Measurements from ENCODE around the gene GRID2IP. TPM values are rescaled to one million over a fixed set of nuclear protein-coding genes. Genes with fewer than 3 reads are reported as not detected.
A peak's percentile ranks its signal among the peaks of the same experiment; 100 is the strongest.
"Not testable (repeated sequence)": the region's sequence is repeated elsewhere in the genome, so short reads cannot be mapped to it uniquely, and the experiment has no call there.

The GRID2IP gene
- total RNA-seq, 1 donor from 2014 or later, result not detected

- peak; percentile 14 for DNase-seq
Measured at GRCh38 chr7:6482743-6483119, 68.5 kb downstream of the GRID2IP start.

GRCh38 chr7:6482307-6482706 lies 69.0 kb downstream of the GRID2IP start:
- no peak for DNase-seq

GRCh38 chr7:6481445-6481844 lies 69.8 kb downstream of the GRID2IP start:
- no peak for DNase-seq

- DNase-seq, result no peak
Measured at GRCh38 chr7:6480323-6480660, 71.0 kb downstream of the GRID2IP start.

GRCh38 chr7:6479067-6479466 lies 72.2 kb downstream of the GRID2IP start:
- DNase-seq, result no peak

- DNase-seq, result no peak
Measured at GRCh38 chr7:6478186-6478585, 73.1 kb downstream of the GRID2IP start.

- no peak for DNase-seq
Measured at GRCh38 chr7:6477318-6477660, 74.0 kb downstream of the GRID2IP start.

GRCh38 chr7:6476596-6477317 lies 74.5 kb downstream of the GRID2IP start:
- DNase-seq, result no peak

- no peak for DNase-seq
Measured at GRCh38 chr7:6475433-6476186, 75.7 kb downstream of the GRID2IP start.

GRCh38 chr7:6465862-6466261 lies 85.4 kb downstream of the GRID2IP start:
- DNase-seq, result no peak

- not testable (repeated sequence) for DNase-seq
Measured at GRCh38 chr7:6463609-6464008, 87.7 kb downstream of the GRID2IP start.

GRCh38 chr7:6461946-6462550 lies 89.2 kb downstream of the GRID2IP start:
- no peak for DNase-seq

- no peak for DNase-seq
Measured at GRCh38 chr7:6460990-6461584, 90.2 kb downstream of the GRID2IP start.

- DNase-seq, result no peak
Measured at GRCh38 chr7:6460303-6460702, 91.0 kb downstream of the GRID2IP start.

GRCh38 chr7:6458676-6459075 lies 92.6 kb downstream of the GRID2IP start:
- not testable (repeated sequence) for DNase-seq

- DNase-seq, result no peak
Measured at GRCh38 chr7:6453734-6454133, 97.5 kb downstream of the GRID2IP start.

- DNase-seq, result no peak
Measured at GRCh38 chr7:6451224-6451705, 100.0 kb downstream of the GRID2IP start.

GRCh38 chr7:6450591-6450990 lies 100.7 kb downstream of the GRID2IP start:
- not testable (repeated sequence) for DNase-seq

GRCh38 chr7:6449884-6450283 lies 101.4 kb downstream of the GRID2IP start:
- not testable (repeated sequence) for DNase-seq

GRCh38 chr7:6448943-6449543 lies 102.2 kb downstream of the GRID2IP start:
- no peak for DNase-seq

GRCh38 chr7:6447581-6448199 lies 103.6 kb downstream of the GRID2IP start, which contains the start of gene DAGLB:
TSS of gene DAGLB (minus strand) at chr7:6447954. CDS start at chr7:6447842, 112 bp downstream.
- peak; percentile 95 for DNase-seq

All from dermis blood vessel endothelial cell (primary cell).